ENCODE results near the gene MET.
"Not testable (repeated sequence)": the region's sequence is repeated elsewhere in the genome, so short reads cannot be mapped to it uniquely, and the experiment has no call there.

The MET gene

GRCh38 chr7:116728413-116728812 lies 56.4 kb downstream of the MET start:
- DNase-seq = no peak

- DNase-seq = no peak
These were observed 58.4 kb downstream of the MET start for GRCh38 chr7:116730097-116731022.

- no peak for DNase-seq
These were observed 59.0 kb downstream of the MET start for GRCh38 chr7:116731023-116731395.

- no peak for DNase-seq
These were observed 59.7 kb downstream of the MET start for GRCh38 chr7:116731445-116732335.

- no peak for DNase-seq
These were observed 61.0 kb downstream of the MET start for GRCh38 chr7:116732788-116733694.

- DNase-seq = no peak
These were observed 62.1 kb downstream of the MET start for GRCh38 chr7:116733924-116734580.

GRCh38 chr7:116734710-116735109 lies 62.7 kb downstream of the MET start:
- no peak for DNase-seq

GRCh38 chr7:116736927-116737715 lies 65.1 kb downstream of the MET start:
- DNase-seq = no peak

GRCh38 chr7:116738378-116738777 lies 66.4 kb downstream of the MET start:
- DNase-seq = no peak

- no peak for DNase-seq
These were observed 67.3 kb downstream of the MET start for GRCh38 chr7:116739307-116739706.

- DNase-seq = no peak
These were observed 68.2 kb downstream of the MET start for GRCh38 chr7:116740231-116740630.

- DNase-seq = no peak
These were observed 68.9 kb downstream of the MET start for GRCh38 chr7:116740755-116741462.

GRCh38 chr7:116741625-116742316 lies 69.8 kb downstream of the MET start:
- DNase-seq = no peak

GRCh38 chr7:116742641-116743040 lies 70.6 kb downstream of the MET start:
- DNase-seq = no peak

GRCh38 chr7:116743835-116744234 lies 71.8 kb downstream of the MET start:
- DNase-seq = not testable (repeated sequence)

- not testable (repeated sequence) for DNase-seq
These were observed 74.4 kb downstream of the MET start for GRCh38 chr7:116746388-116746787.

- DNase-seq = not testable (repeated sequence)
These were observed 79.1 kb downstream of the MET start for GRCh38 chr7:116751070-116751469.

GRCh38 chr7:116752305-116753074 lies 80.5 kb downstream of the MET start:
- no peak for DNase-seq

- DNase-seq = no peak
These were observed 81.1 kb downstream of the MET start for GRCh38 chr7:116753130-116753529.

Data from central memory CD4-positive, alpha-beta T cell (primary cell).